ENCODE measurements around the gene HAL. TPM values are rescaled to one million over a fixed set of nuclear protein-coding genes. Genes with fewer than 3 reads are reported as not detected.

Gene HAL
- total and polyA plus RNA-seq, 10 of the 15 experiments (the other 5 are each of a cell fraction or from before 2014, with no cell fraction given): 0.04 to 0.45 (median 0.13) TPM; not detected in 1

DNA sequence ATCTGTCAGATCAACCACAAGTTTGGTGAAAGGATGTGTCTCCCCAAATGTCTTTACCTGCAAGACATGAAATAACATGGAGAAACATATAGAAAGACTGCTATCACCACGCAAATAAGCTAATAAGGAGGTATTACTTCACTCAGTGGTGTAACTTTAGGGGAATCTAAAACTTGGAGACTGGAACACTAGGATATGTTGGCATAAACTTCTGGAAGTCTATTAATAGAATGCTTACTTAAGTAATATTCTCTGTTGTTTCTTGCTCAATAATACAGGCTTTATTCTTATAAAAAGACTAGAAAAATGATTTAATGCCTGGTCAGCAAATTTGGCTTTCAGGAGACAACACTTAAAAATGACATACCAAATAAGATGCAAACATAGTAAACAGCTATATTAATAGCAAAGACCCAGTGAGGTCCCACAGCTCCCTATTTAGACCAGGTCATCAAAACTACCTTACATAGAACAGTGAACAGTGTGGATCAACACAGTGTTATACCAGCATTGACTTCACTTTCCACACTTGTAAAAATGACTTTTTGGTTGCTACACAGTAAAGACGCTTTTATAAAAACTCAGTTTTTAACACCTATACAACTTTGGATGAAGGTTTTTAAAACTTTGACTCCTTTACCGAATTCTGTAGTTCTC is 18.9 kb upstream of the HAL start:
- peaks cover 5 to 8% of the 10 kb centered on the region in 2 experiments for H3K36me3 ChIP-seq (ENCODE audit: control insufficient read depth in 2 of 2, insufficient read depth in 2 of 2, low read length in 1 of 2)
- H3K79me2 ChIP-seq (ENCODE audit: control insufficient read depth, insufficient read depth, low read length): no peaks in the 10 kb centered on the region
- H3K9ac ChIP-seq (ENCODE audit: control insufficient read depth, insufficient read depth, low read length): no peak overlapping the region
- in situ Hi-C loops (cut with MboI): no loop called here
- no peak overlapping the region for H3K4me3 ChIP-seq
- 97% methylated on average over 3 of the region's 3 CpGs for WGBS (ENCODE audit: insufficient coverage, insufficient replicate concordance, low lambda C conversion rate, missing lambda C conversion rate)
- POLR2A ChIA-PET: no interaction called here
- H3K4me1 ChIP-seq (ENCODE audit: control insufficient read depth, insufficient read depth, low read length): peaks cover 2% of the 10 kb centered on the region
- no peak for DNase-seq (ENCODE audit: low read depth, low spot score)
- H2AFZ ChIP-seq (ENCODE audit: control insufficient read depth, low read depth, low read length): no peak overlapping the region
- no peak overlapping the region for H3K27ac ChIP-seq (ENCODE audit: control insufficient read depth, insufficient read depth)
- FAIRE-seq: no peak
- no peaks in the 10 kb centered on the region for H3K9me3 ChIP-seq (replicated peaks; ENCODE audit: control insufficient read depth, insufficient read depth, low read length)
- no peak overlapping the region for H3K4me2 ChIP-seq (ENCODE audit: control insufficient read depth, insufficient read depth)
- SMC1A ChIA-PET (ENCODE audit: uncharacterized antibody, unreplicated experiment): interaction anchor here (0.7 to 1.3 kb wide), 4 partner anchors 8 to 201 kb away, joined by 3 read pairs; no protein-coding TSS in a partner anchor
- no peak for ATAC-seq
- CTCF ChIA-PET: interaction anchor here (0.9 to 1.7 kb wide), 4 partner anchors 16 to 502 kb away, joined by 3 to 5 read pairs (median 4); no protein-coding TSS in a partner anchor
- H4K20me1 ChIP-seq (ENCODE audit: control insufficient read depth, insufficient read depth): no peaks in the 10 kb centered on the region
- intact Hi-C loops (cut with micrococcal nuclease; ENCODE audit: unreplicated experiment): no loop called here
- no peaks in the 10 kb centered on the region for H3K27me3 ChIP-seq (replicated peaks in 1 of 2; ENCODE audit: control insufficient read depth in 2 of 2, insufficient read depth in 2 of 2, low read length in 1 of 2)
- RAD21 ChIA-PET (ENCODE audit: unreplicated experiment): no interaction called here
- no TSS peak for BruUV-seq (replicated peaks)
- no peak for TF ChIP-seq POLR2AphosphoS2 (IDR thresholded peaks at IDR 0.05; ENCODE audit: low read depth, low read length)
- TF ChIP-seq RB1 (IDR thresholded peaks at IDR 0.05; ENCODE audit: borderline replicate concordance): no peak
- no peak for TF ChIP-seq CUX1 (IDR thresholded peaks at IDR 0.05; ENCODE audit: insufficient replicate concordance, low read depth, low read length)
- no peak for TF ChIP-seq ETV6 (conservative IDR thresholded peaks at IDR 0.05 in 1 of 2, IDR thresholded peaks at IDR 0.05 in 1 of 2; ENCODE audit: borderline replicate concordance in 1 of 2, low read depth in 1 of 2)
- no peak for TF ChIP-seq PAX8 (IDR thresholded peaks at IDR 0.05)
- no peak for TF ChIP-seq NR2F1 (conservative IDR thresholded peaks at IDR 0.05)
- no peak for TF ChIP-seq CBFB (IDR thresholded peaks at IDR 0.05; ENCODE audit: low read depth)

Measured in GM12878 (cell line).